Adipocyte (in vitro differentiated cells): ENCODE measurements around the gene HBE1.
"Not testable (repeated sequence)": the region's sequence is repeated elsewhere in the genome, so short reads cannot be mapped to it uniquely, and the experiment has no call there.

Source experiments
- DNase-seq: peaks from one replicate; pipeline ENCODE4 v3.0.0-alpha.2; 2015; ENCODE audit warnings: low read depth
- H3K27me3 ChIP-seq: replicated peaks from 2 replicates; pipeline ENCODE4 v1.7.0; 2013; ENCODE audit warnings: mild to moderate bottlenecking, low read length, moderate library complexity; ENCODE audit not compliant: control insufficient read depth, insufficient read depth
- H3K36me3 ChIP-seq: 2 replicates; pipeline ENCODE4 v1.7.0; 2013; ENCODE audit warnings: low read length, mild to moderate bottlenecking, moderate library complexity; ENCODE audit not compliant: control insufficient read depth, insufficient read depth, severe bottlenecking
- H3K4me1 ChIP-seq: 2 replicates; pipeline ENCODE4 v1.7.0; 2013; ENCODE audit warnings: mild to moderate bottlenecking, low read length, moderate library complexity; ENCODE audit not compliant: control insufficient read depth, insufficient read depth
- H3K4me3 ChIP-seq: 2 replicates; pipeline ENCODE4 v1.7.0; 2013; ENCODE audit warnings: mild to moderate bottlenecking, low read length, moderate library complexity
- H3K9ac ChIP-seq: 2 replicates; pipeline ENCODE4 v1.7.0; 2013; ENCODE audit warnings: mild to moderate bottlenecking, low read length, moderate library complexity
- H3K9me3 ChIP-seq: 2 replicates; pipeline ENCODE4 v1.7.0; 2013; ENCODE audit warnings: mild to moderate bottlenecking, low read length, moderate library complexity; ENCODE audit not compliant: control insufficient read depth

HBE1 gene

DNA sequence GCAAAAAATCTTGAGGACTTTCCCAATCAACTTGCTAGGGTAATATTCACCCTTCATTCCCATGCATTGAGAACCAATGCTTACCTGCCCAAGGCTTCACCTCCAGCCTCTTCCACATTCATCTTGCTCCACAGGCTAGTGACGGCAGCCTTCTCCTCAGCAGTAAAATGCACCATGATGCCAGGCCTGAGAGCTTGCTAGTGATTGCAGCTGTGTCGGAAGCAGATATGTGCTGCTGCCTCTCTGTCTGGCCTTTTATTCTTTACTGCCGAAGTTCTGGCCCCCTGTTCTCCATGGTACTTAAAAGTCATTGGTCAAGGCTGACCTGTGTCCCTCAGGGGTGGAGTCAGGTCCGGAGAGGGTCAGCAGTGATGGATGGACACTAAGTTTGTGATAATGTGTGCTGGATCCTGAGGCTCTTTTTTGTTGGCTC is at the start of gene HBE1:
HBE1 (minus strand) TSS at position 231 of the 433 bp plus-strand sequence; CDS start at position 176, 55 bp downstream.
- Histone ChIP-seq H3K4me3 (no peak within 1 kb of the TSS), H3K9ac (no peak within 1 kb of the TSS), H3K36me3 (no peaks in the 10 kb centered on the region), H3K4me1 (no peaks in the 10 kb centered on the region), H3K27me3 (no peaks in the 10 kb centered on the region), H3K9me3 (no peaks in the 10 kb centered on the region)
- DNase-seq, result no peak

DNA sequence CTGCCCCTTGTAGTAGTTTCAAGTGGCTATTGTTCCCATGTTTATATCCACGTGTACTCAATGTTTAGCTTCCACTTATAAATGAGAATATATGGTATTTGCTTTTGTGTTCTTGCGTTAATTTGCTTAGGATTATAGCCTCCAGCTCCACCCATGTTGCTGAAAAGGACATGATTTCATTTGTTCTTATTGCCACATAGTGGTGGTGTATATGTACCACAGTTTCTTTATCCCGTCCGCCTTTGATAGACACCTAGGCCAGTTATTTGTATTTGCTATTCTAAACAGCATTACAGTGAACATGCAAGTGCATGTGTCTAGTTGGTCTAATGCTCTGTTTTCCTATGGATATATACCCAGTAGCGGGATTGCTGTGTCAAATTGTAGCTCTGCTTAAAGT is 47.5 kb upstream of the HBE1 start:
- H3K4me1 ChIP-seq, result no peaks in the 10 kb centered on the region
- H3K9ac ChIP-seq, result no peak overlapping the region
- H3K4me3 ChIP-seq, result no peak overlapping the region
- DNase-seq, result no peak
- no peaks in the 10 kb centered on the region for H3K9me3 ChIP-seq
- H3K36me3 ChIP-seq, result no peaks in the 10 kb centered on the region
- H3K27me3 ChIP-seq, result no peaks in the 10 kb centered on the region

DNA sequence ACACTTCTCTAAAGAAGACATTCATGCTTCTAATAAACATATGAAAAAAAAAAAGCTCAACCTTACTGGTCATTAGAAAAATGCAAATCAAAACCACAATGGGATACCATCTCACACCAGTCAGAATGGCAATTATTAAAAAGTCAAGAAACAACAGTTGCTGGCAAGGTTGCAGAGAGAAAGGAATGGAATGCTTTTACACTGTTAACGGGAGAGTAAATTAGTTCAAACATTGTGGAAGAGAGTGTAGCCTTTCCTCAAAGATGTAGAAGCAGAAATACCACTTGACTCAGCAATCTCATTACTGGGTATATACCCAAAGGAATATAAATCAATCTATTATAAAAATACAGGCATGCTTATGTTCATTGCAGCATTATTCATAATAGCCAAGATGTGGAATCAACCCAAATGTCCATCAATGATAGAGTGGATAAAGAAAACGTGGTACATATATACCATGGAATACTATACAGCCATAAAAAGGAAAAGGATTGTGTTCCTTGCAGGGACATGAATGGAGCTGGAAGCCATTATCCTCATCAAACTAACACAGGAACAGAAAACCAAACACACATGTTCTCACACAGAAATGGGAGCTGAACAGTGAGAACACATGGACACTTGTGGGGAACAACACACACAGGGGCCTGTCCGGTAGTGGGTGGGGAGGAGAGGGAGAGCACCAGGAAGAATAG is 43.7 kb upstream of the HBE1 start:
- H3K4me1 ChIP-seq, H3K9ac ChIP-seq, H3K36me3 ChIP-seq, DNase-seq, H3K27me3 ChIP-seq, H3K9me3 ChIP-seq, H3K4me3 ChIP-seq: not testable (repeated sequence)

GRCh38 chr11:5310423-5310822 is 40.7 kb upstream of the HBE1 start:
- Histone ChIP-seq H3K4me1 (peaks cover 3% of the 10 kb centered on the region), H3K4me3 (no peak overlapping the region), H3K36me3 (no peaks in the 10 kb centered on the region), H3K27me3 (no peaks in the 10 kb centered on the region), H3K9me3 (no peaks in the 10 kb centered on the region), H3K9ac (no peak overlapping the region)
- DNase-seq, result no peak

- H3K4me1 ChIP-seq, result peaks cover 8% of the 10 kb centered on the region
- no peak overlapping the region for H3K4me3 ChIP-seq
- no peaks in the 10 kb centered on the region for H3K27me3 ChIP-seq
- H3K9me3 ChIP-seq, result no peaks in the 10 kb centered on the region
- no peak for DNase-seq
- no peaks in the 10 kb centered on the region for H3K36me3 ChIP-seq
- H3K9ac ChIP-seq, result no peak overlapping the region
These were observed 37.7 kb upstream of the HBE1 start for GRCh38 chr11:5307256-5308019.

DNA sequence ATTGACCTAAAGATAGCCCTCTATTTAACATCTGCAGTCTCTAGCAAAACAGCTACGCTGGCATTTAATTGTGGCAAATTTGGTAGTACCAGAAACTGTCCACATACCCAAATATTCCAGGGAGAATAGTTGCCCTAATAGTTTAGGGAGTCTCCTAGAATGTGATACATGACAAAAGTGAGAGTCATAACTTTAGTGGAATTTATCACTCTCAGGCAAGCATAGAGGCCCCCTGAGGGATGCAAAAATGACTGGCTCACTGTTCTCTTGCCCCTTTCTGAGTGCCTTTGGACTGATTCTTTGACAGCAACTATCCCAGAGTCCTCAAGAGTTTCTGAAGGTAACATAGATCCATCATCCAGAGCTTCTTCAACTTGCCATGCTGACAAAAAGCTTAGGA is 34.3 kb upstream of the HBE1 start:
- Histone ChIP-seq H3K4me1 (peaks cover 8% of the 10 kb centered on the region), H3K27me3 (no peaks in the 10 kb centered on the region), H3K9ac (no peak overlapping the region), H3K9me3 (no peaks in the 10 kb centered on the region), H3K4me3 (no peak overlapping the region), H3K36me3 (no peaks in the 10 kb centered on the region)
- peak; percentile 40 for DNase-seq

DNA sequence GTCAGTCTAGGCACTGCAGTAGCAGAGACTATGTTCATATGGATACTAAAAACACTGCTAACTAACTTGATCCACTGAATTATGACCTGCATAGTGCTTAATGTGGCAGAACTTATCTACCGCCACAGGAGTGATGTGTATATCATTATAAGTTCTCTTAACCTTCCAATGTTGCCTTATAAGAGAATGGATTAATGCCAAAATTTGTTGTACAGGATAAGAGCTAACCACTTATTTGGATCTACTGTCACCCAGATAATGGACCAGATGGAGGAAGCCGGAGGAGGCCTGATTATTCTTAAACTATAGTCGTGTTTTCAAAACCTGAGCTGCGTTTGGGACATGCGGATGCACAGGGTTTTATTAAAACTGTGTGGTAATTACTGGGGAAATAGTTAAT is 33.9 kb upstream of the HBE1 start:
- Histone ChIP-seq H3K36me3 (no peaks in the 10 kb centered on the region), H3K9me3 (no peaks in the 10 kb centered on the region), H3K4me1 (peaks cover 8% of the 10 kb centered on the region), H3K27me3 (no peaks in the 10 kb centered on the region), H3K9ac (no peak overlapping the region), H3K4me3 (no peak overlapping the region)
- DNase-seq, result no peak

GRCh38 chr11:5301846-5302245 is 32.1 kb upstream of the HBE1 start, which contains the start of gene OR51B4:
Gene OR51B4, minus strand, starts transcription at chr11:5301946. Its CDS starts 0 bp downstream, at chr11:5301946.
- no peak for DNase-seq
- Histone ChIP-seq H3K9ac (no peak within 1 kb of the TSS), H3K27me3 (no peaks in the 10 kb centered on the region), H3K36me3 (no peaks in the 10 kb centered on the region), H3K4me3 (no peak within 1 kb of the TSS), H3K4me1 (peaks cover 13% of the 10 kb centered on the region), H3K9me3 (no peaks in the 10 kb centered on the region)

GRCh38 chr11:5300251-5300650 is 30.5 kb upstream of the HBE1 start:
- no peaks in the 10 kb centered on the region for H3K36me3 ChIP-seq
- H3K4me1 ChIP-seq, result peaks cover 10% of the 10 kb centered on the region
- no peak overlapping the region for H3K4me3 ChIP-seq
- no peaks in the 10 kb centered on the region for H3K27me3 ChIP-seq
- DNase-seq, result peak; percentile 14
- no peak overlapping the region for H3K9ac ChIP-seq
- no peaks in the 10 kb centered on the region for H3K9me3 ChIP-seq

DNA sequence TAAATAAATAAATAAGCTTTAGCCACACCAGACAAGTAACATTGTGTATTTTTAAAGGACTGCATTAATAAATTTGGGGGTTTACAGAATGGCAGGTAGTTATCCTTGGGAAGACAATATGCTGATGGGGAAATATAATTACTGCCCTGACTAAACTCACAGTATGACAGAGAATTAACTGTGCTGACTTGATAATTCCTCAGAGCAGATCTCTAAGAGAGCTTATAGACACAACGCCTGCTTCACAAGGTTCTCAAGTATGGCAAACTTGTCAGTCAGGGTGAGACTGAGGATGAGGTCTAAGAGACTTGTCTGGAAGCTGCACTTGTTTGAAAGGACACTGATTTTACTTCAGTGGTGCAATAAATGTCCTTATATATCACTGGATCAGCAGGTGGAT is 28.7 kb upstream of the HBE1 start:
- Histone ChIP-seq H3K9me3 (no peaks in the 10 kb centered on the region), H3K27me3 (no peaks in the 10 kb centered on the region), H3K9ac (no peak overlapping the region), H3K4me3 (no peak overlapping the region), H3K4me1 (peaks cover 6% of the 10 kb centered on the region), H3K36me3 (no peaks in the 10 kb centered on the region)
- no peak for DNase-seq

GRCh38 chr11:5297721-5298323 is 28.1 kb upstream of the HBE1 start:
- H3K4me1 ChIP-seq, result peaks cover 6% of the 10 kb centered on the region
- H3K9ac ChIP-seq, result no peak overlapping the region
- peak; percentile 18 for DNase-seq
- no peaks in the 10 kb centered on the region for H3K9me3 ChIP-seq
- no peak overlapping the region for H3K4me3 ChIP-seq
- no peaks in the 10 kb centered on the region for H3K36me3 ChIP-seq
- H3K27me3 ChIP-seq, result no peaks in the 10 kb centered on the region
